ENCODE measurements around the gene OXT. TPM values are rescaled to one million over a fixed set of nuclear protein-coding genes. Genes with fewer than 3 reads are reported as not detected.
A peak's percentile ranks its signal among the peaks of the same experiment; 100 is the strongest.

The OXT gene
- total and polyA plus RNA-seq, 4 donors: 2.2 to 6.3 TPM; not detected in 2

DNA sequence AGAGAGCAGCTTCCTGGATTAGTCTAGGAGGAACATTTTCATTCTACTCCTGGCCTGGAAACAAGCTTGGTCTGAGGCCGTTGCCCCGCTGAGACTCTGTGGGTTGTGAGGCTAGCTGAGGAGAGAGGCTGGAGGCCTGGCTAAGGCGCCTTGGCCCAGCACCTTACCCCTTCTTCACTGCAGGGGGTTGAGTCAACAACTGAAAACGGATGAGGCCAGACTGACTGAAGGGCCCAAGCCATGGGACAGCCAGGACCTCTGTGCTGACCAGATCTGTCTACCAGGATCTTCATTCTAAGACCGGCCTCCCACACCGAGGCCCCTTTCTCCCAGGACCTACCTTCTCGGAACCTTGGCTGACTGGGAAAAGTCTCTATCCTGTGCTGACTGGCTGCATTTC is 16.6 kb downstream of the OXT start:
- Histone ChIP-seq H3K36me3 (ENCODE audit: control insufficient read depth in 1 of 2, insufficient read depth in 2 of 2, low read length in 1 of 2) (no peaks in the 10 kb centered on the region), H3K27ac (ENCODE audit: low read depth in 1 of 2, low read length in 2 of 2) (no peak overlapping the region), H3K4me1 (ENCODE audit: control insufficient read depth in 1 of 2, insufficient read depth in 2 of 2, low read length in 2 of 2) (no peaks in the 10 kb centered on the region), H3K9me3 (ENCODE audit: control insufficient read depth, low read length) (no peaks in the 10 kb centered on the region), H3K4me3 (ENCODE audit: low read length in 2 of 2) (no peak overlapping the region), H3K27me3 (ENCODE audit: control insufficient read depth in 1 of 2, insufficient read depth in 2 of 2, low read length in 1 of 2) (no peaks in the 10 kb centered on the region)
- WGBS, 2 donors: 79 to 81% methylated on average over 7 of the region's 7 CpGs
- intact Hi-C loops (cut with DNase I): no loop called here
- no peak for ATAC-seq (ENCODE audit: low FRiP score)
- no peak for DNase-seq

DNA sequence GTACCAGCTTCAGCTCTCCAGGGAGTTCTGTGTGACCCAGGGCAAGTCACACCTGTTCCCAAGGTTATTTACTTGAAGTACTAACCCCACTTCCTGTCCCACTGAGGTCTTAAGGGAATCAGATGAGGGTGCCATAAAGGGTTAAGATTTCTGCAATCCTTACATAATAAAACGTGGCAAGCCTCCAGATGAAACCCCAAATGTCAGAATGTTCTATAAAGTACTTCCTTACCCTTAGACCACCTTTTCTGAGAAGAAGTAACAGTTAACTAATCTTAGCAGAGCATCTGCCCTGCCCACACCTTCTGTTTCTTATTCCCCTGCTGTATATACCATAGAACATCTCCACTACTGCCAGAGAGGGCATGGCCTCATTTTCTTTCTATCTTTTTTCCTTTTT is 19.1 kb downstream of the OXT start:
- intact Hi-C loops (cut with DNase I): no loop called here
- H3K27me3 ChIP-seq (ENCODE audit: control insufficient read depth in 1 of 2, insufficient read depth in 2 of 2, low read length in 1 of 2): no peaks in the 10 kb centered on the region

DNA sequence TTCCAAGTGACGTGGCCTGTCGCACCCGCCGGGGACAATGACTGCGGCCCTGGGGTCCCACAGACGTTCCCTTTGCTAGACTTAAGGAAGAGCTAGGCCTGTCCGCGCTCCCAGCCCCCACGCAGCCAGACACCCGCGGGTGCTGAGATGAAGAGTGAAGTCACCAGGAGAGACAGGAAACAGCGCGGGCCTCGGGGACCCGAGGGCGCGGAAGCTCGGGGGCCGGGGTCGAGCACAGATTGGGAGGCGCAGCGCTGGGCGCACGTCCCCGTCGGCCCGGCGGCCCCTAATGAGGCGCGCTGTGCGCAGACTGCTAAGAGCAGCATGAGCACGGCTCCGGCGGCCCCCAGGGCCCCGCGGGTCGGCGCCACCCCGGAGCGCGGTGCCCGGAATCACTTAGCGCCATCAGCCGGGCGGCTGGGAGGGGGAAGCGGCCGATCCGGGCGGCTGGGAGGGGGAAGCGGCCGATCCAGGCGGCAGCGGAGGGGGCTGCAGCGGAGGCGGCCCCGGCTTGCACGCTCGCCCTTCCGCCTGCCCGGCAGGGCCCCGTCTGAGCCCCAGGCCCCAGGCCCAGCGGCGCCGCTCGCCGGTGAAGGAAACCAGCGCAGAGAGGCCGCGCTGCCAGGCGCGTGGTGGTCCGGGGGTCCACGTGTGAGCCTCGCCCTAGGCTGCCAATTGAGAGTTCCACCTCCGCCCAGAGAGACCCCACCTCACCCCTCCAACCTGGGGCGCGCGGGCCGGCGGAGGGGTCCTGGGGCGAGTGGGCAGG is 21.4 kb downstream of the OXT start:
- no peak overlapping the region for H3K4me3 ChIP-seq (ENCODE audit: low read length in 2 of 2)
- H3K27ac ChIP-seq (ENCODE audit: low read depth in 1 of 2, low read length in 2 of 2): no peak overlapping the region
- WGBS, 2 donors: 7 to 8% methylated on average over 54 to 81 of the region's 81 CpGs
- no peaks in the 10 kb centered on the region for H3K36me3 ChIP-seq (ENCODE audit: control insufficient read depth in 1 of 2, insufficient read depth in 2 of 2, low read length in 1 of 2)
- ATAC-seq (ENCODE audit: low FRiP score) (peak; percentile 36), DNase-seq (no peak)
- no peaks in the 10 kb centered on the region for H3K27me3 ChIP-seq (ENCODE audit: control insufficient read depth in 1 of 2, insufficient read depth in 2 of 2, low read length in 1 of 2)
- intact Hi-C loops (cut with DNase I): no loop called here
- no peaks in the 10 kb centered on the region for H3K9me3 ChIP-seq (ENCODE audit: control insufficient read depth, low read length)
- H3K4me1 ChIP-seq (ENCODE audit: control insufficient read depth in 1 of 2, insufficient read depth in 2 of 2, low read length in 2 of 2): no peaks in the 10 kb centered on the region

More for the DNA sequence above, 19.1 kb downstream of the OXT start:
- no peak for DNase-seq
- no peaks in the 10 kb centered on the region for H3K9me3 ChIP-seq (ENCODE audit: control insufficient read depth, low read length)
- WGBS, 2 donors: 0 to 11% methylated on average over 1 of the region's 1 CpG
- no peak overlapping the region for H3K4me3 ChIP-seq (ENCODE audit: low read length in 2 of 2)
- no peak for ATAC-seq (ENCODE audit: low FRiP score)
- H3K36me3 ChIP-seq (ENCODE audit: control insufficient read depth in 1 of 2, insufficient read depth in 2 of 2, low read length in 1 of 2): no peaks in the 10 kb centered on the region
- H3K4me1 ChIP-seq (ENCODE audit: control insufficient read depth in 1 of 2, insufficient read depth in 2 of 2, low read length in 2 of 2): no peaks in the 10 kb centered on the region
- no peak overlapping the region for H3K27ac ChIP-seq (ENCODE audit: low read depth in 1 of 2, low read length in 2 of 2)

DNA sequence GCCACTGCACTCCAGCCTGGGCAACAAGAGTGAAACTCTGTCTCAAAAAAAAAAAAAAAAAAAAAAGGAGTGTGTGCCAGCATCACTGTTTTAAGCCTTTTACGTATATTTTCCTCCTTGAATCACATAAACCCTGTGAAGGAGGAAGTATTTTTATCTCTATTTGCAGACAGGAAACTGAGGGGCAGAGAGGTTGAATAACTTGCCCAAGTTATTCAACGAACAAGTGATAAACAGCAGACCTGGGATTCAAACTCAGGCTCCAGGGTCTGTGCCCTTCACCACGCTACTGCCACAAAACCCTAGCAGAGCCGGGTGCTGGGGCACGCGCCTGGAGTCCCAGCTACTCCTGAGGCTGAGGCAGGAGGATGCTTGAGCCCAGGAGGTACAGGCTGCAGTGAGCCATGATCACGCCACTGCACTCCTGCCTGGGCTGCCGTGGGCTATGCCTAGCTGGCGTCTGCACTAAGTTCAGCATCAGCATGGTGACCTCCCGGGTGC is 22.5 kb downstream of the OXT start:
- H3K4me3 ChIP-seq (ENCODE audit: low read length in 2 of 2): no peak overlapping the region
- H3K36me3 ChIP-seq (ENCODE audit: control insufficient read depth in 1 of 2, insufficient read depth in 2 of 2, low read length in 1 of 2): no peaks in the 10 kb centered on the region
- H3K4me1 ChIP-seq (ENCODE audit: control insufficient read depth in 1 of 2, insufficient read depth in 2 of 2, low read length in 2 of 2): no peaks in the 10 kb centered on the region
- H3K27ac ChIP-seq (ENCODE audit: low read depth in 1 of 2, low read length in 2 of 2): no peak overlapping the region
- DNase-seq (no peak), ATAC-seq (ENCODE audit: low FRiP score) (no peak)
- intact Hi-C loops (cut with DNase I): no loop called here
- 65 to 66% methylated on average over 10 of the region's 10 CpGs for WGBS, 2 donors
- no peaks in the 10 kb centered on the region for H3K27me3 ChIP-seq (ENCODE audit: control insufficient read depth in 1 of 2, insufficient read depth in 2 of 2, low read length in 1 of 2)
- H3K9me3 ChIP-seq (ENCODE audit: control insufficient read depth, low read length): no peaks in the 10 kb centered on the region

DNA sequence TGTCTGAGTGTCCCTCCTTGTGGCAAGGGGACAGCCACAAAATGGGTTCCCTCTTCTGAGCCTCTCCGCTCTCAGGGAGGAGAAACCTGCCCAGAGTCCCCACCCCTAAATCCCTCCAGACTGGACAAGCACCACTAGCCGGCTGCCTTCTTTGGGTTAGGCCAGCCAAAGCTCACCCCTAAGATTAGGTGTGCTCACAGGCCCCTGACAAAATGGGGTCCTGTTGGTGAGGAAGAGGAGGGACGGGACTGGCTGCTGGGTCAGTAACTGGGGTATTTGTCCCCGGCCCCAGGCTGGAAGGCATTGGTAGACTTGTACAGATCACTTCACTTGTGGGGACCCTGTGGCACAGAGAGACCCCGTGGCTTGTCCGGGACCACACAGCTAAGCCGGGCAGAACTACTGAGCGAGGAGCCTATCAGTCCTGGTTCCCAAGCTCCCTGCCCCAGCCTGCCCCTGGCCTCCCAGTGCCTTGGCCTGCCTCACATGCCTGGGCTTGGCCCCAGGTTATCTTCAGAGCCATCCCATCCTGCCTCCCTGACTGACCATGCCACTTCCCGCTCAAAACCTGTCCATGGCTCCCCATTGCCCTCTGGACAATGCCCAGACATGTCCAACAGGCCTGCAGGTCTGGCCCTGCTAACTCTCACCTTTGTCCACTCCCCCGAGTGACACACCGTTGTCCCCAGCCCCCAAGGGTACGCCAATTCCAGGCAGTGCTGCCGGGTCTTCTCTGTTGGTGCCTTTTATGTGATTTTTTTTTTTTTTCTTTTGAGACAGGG is 23.6 kb downstream of the OXT start:
- ATAC-seq (ENCODE audit: low FRiP score): no peak
- intact Hi-C loops (cut with DNase I): no loop called here
- WGBS, 2 donors: 90 to 94% methylated on average over 12 to 13 of the region's 13 CpGs
- no peak overlapping the region for H3K4me3 ChIP-seq (ENCODE audit: low read length in 2 of 2)
- H3K27ac ChIP-seq (ENCODE audit: low read depth in 1 of 2, low read length in 2 of 2): no peak overlapping the region
- H3K9me3 ChIP-seq (ENCODE audit: control insufficient read depth, low read length): no peaks in the 10 kb centered on the region
- no peaks in the 10 kb centered on the region for H3K4me1 ChIP-seq (ENCODE audit: control insufficient read depth in 1 of 2, insufficient read depth in 2 of 2, low read length in 2 of 2)
- H3K27me3 ChIP-seq (ENCODE audit: control insufficient read depth in 1 of 2, insufficient read depth in 2 of 2, low read length in 1 of 2): no peaks in the 10 kb centered on the region
- no peaks in the 10 kb centered on the region for H3K36me3 ChIP-seq (ENCODE audit: control insufficient read depth in 1 of 2, insufficient read depth in 2 of 2, low read length in 1 of 2)
- no peak for DNase-seq

DNA sequence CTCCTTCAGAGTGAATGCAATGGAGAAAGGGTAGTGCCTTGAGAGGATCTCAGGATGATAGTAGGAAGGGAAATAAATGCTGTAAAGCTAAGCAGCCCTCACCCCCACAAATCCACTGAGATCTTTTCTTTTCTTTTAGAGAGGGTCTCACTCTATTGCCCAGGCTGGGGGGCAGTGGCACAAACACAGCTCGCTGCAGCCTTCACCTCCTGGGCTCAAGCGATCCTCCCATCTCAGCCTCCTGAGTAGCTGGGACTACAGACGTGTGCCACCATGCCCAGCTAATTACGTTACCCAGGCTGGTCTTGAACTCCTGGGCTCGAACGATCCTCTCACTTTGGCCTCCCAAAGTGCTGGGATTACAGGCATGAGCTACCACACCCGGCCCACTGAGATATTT is 29.1 kb downstream of the OXT start:
- H3K36me3 ChIP-seq (ENCODE audit: control insufficient read depth in 1 of 2, insufficient read depth in 2 of 2, low read length in 1 of 2): no peaks in the 10 kb centered on the region
- H3K27me3 ChIP-seq (ENCODE audit: control insufficient read depth in 1 of 2, insufficient read depth in 2 of 2, low read length in 1 of 2): no peaks in the 10 kb centered on the region
- ATAC-seq (ENCODE audit: low FRiP score) (no peak), DNase-seq (no peak)
- H3K4me1 ChIP-seq (ENCODE audit: control insufficient read depth in 1 of 2, insufficient read depth in 2 of 2, low read length in 2 of 2): no peaks in the 10 kb centered on the region
- no peak overlapping the region for H3K4me3 ChIP-seq (ENCODE audit: low read length in 2 of 2)
- intact Hi-C loops (cut with DNase I): no loop called here
- WGBS, 2 donors: 92 to 93% methylated on average over 7 of the region's 7 CpGs
- no peak overlapping the region for H3K27ac ChIP-seq (ENCODE audit: low read depth in 1 of 2, low read length in 2 of 2)
- H3K9me3 ChIP-seq (ENCODE audit: control insufficient read depth, low read length): no peaks in the 10 kb centered on the region

DNA sequence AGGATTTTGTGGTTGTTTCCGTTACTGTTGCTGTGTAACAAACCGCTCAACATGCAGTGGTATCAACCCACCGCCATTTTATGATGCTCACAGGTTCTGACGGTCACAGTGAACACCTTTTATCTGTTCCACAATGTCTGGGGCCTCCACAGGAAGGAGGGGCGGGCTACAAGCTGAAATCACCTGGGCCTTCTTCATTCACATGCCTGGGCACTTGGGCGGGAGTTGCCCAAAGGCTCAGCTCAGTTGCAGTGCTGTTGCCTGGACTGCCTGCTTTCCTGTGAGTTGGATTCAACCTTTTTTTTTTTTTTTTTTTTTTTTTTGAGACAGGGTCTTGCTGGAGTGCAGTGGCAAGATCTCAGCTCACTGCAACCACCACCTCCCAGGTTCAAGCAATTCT is 29.8 kb downstream of the OXT start:
- WGBS, 2 donors: 96 to 98% methylated on average over 6 of the region's 6 CpGs
- Histone ChIP-seq H3K27ac (ENCODE audit: low read depth in 1 of 2, low read length in 2 of 2) (no peak overlapping the region), H3K4me1 (ENCODE audit: control insufficient read depth in 1 of 2, insufficient read depth in 2 of 2, low read length in 2 of 2) (no peaks in the 10 kb centered on the region), H3K27me3 (ENCODE audit: control insufficient read depth in 1 of 2, insufficient read depth in 2 of 2, low read length in 1 of 2) (no peaks in the 10 kb centered on the region), H3K36me3 (ENCODE audit: control insufficient read depth in 1 of 2, insufficient read depth in 2 of 2, low read length in 1 of 2) (no peaks in the 10 kb centered on the region), H3K4me3 (ENCODE audit: low read length in 2 of 2) (no peak overlapping the region), H3K9me3 (ENCODE audit: control insufficient read depth, low read length) (no peaks in the 10 kb centered on the region)
- no peak for ATAC-seq (ENCODE audit: low FRiP score)
- DNase-seq: no peak
- intact Hi-C loops (cut with DNase I): no loop called here

DNA sequence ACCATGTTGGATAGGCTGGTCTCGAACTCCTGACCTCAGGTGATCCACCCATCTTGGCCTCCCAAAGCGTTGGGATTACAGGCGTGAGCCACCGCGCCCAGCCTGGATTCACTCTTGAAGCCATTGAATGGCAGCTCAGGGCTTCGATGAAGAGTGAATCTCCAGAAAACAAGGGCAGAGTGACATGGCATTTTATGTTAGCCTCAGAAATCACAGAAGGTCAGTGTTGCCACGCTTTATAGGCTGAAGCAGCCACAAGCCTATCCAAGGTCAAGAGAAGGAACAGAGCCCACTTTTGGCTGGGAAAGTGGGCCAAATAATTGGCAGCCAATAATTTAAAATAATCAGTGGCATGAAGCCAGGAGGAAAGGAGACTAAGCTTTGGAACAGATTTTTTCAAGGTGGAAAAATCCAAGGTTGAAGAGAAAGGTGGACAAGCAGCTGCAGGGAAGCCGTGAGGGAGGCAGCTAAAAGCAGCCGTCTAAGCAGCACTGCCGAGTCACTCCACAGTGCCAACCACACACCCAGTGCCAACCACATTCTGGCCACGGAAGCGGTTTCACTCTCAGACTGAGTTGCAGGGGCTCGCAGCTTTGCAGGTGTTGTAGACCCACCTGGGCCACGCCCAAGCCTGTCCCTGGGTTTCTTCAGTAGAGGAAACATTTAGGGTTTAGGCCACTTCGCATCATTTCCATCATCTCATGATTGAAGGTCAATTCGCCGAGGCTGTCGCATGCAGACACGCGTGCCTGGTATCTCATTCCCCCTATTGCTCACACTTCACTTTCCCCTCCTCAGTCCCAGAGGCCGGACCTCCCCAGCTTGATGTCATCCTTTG is 30.5 kb downstream of the OXT start:
- Histone ChIP-seq H3K27ac (ENCODE audit: low read depth in 1 of 2, low read length in 2 of 2) (no peak overlapping the region), H3K4me3 (ENCODE audit: low read length in 2 of 2) (no peak overlapping the region), H3K4me1 (ENCODE audit: control insufficient read depth in 1 of 2, insufficient read depth in 2 of 2, low read length in 2 of 2) (no peaks in the 10 kb centered on the region), H3K27me3 (ENCODE audit: control insufficient read depth in 1 of 2, insufficient read depth in 2 of 2, low read length in 1 of 2) (no peaks in the 10 kb centered on the region), H3K36me3 (ENCODE audit: control insufficient read depth in 1 of 2, insufficient read depth in 2 of 2, low read length in 1 of 2) (peaks cover 0 to 2% of the 10 kb centered on the region in 2 donors), H3K9me3 (ENCODE audit: control insufficient read depth, low read length) (no peaks in the 10 kb centered on the region)
- ATAC-seq (ENCODE audit: low FRiP score): no peak
- 82 to 86% methylated on average over 21 of the region's 21 CpGs for WGBS, 2 donors
- DNase-seq: no peak
- intact Hi-C loops (cut with DNase I): no loop called here
